ENCODE results near the gene SMIM10L1. TPM values are rescaled to one million over a fixed set of nuclear protein-coding genes. Genes with fewer than 3 reads are reported as not detected.

SMIM10L1 gene
- total and polyA plus RNA-seq, 3 experiments from 2014 or later = 8.4 to 12.8 (median 12.0) TPM

DNA sequence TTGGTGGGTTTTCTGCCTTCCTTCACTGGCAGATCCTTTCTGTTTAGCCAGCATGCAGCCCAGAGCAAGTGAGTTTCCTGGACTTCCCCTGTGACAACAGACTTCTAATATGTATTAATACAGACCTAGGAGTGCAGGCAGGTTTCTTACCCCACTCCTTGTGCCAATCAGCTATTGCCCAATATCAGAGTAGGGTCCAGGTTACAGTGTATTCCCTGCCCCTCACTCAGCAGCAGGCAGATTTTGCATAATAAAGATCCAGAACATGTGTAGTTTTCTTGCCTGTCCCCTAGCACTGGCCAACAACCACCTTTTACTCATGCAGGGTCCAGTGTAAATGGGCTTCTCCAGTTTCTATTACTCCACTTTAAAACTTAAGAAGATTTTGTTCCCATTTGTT, 4.7 kb upstream of the SMIM10L1 start:
- Histone ChIP-seq H3K27ac (ENCODE audit: low read depth, low read length) (no peak overlapping the region), H3K4me3 (ENCODE audit: low read length) (no peak overlapping the region), H3K27me3 (ENCODE audit: insufficient read depth, low read length, poor library complexity, severe bottlenecking) (no peaks in the 10 kb centered on the region), H3K4me1 (ENCODE audit: insufficient read depth, low read length) (peaks cover 18% of the 10 kb centered on the region), H3K36me3 (ENCODE audit: insufficient read depth, low read length) (no peaks in the 10 kb centered on the region), H3K9me3 (ENCODE audit: low read length) (no peaks in the 10 kb centered on the region)
- DNase-seq = no peak
- CTCF ChIA-PET = no interaction called here
- Mint-ChIP-seq H3K4me3 (no peak overlapping the region), H3K9me3 (no peaks in the 10 kb centered on the region), H3K27me3 (no peaks in the 10 kb centered on the region), H3K36me3 (peaks cover 9 to 54% (median 23%) of the 10 kb centered on the region in 3 donors), H3K27ac (no peak overlapping the region), H3K4me1 (peaks cover 77 to 93% (median 90%) of the 10 kb centered on the region in 3 donors)
- POLR2A ChIA-PET = no interaction called here

DNA sequence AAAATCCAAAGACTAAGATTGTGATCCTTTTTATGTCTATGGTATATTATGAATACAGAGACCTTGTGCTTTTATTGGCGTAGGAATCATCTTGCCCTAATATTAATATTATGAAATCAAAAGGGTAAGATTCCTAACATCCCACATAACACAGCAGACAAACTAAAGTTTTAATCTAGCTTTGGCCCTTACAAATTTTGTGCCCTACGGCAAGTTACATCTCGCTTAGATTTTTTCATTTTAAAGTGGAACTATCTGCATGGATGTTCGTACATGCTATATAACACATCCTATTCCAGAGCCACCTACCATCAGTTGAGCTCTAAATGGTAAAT, 217 bp upstream of the SMIM10L1 start:
- no peaks in the 10 kb centered on the region for H3K9me3 Mint-ChIP-seq
- H3K4me3 Mint-ChIP-seq = peak overlapping the region; percentile 95 to 99 (median 98)
- ChIA-PET POLR2A (interaction anchor here (0.5 to 1.3 kb wide), 4 partner anchors 10 to 1902 kb away, joined by 3 to 5 read pairs (median 3); no protein-coding TSS in a partner anchor), CTCF (interaction anchor here (1.2 to 2.0 kb wide), 5 partner anchors 8 to 315 kb away, joined by 3 to 8 read pairs (median 4); no protein-coding TSS in a partner anchor)
- no peaks in the 10 kb centered on the region for H3K27me3 Mint-ChIP-seq
- peak overlapping the region; percentile 59 for H3K4me3 ChIP-seq (ENCODE audit: low read length)
- no peaks in the 10 kb centered on the region for H3K9me3 ChIP-seq (ENCODE audit: low read length)
- no peaks in the 10 kb centered on the region for H3K36me3 ChIP-seq (ENCODE audit: insufficient read depth, low read length)
- H3K27me3 ChIP-seq (ENCODE audit: insufficient read depth, low read length, poor library complexity, severe bottlenecking) = no peaks in the 10 kb centered on the region
- peak overlapping the region; percentile 75 for H3K27ac ChIP-seq (ENCODE audit: low read depth, low read length)
- DNase-seq = no peak
- H3K4me1 ChIP-seq (ENCODE audit: insufficient read depth, low read length) = peaks cover 32% of the 10 kb centered on the region
- H3K36me3 Mint-ChIP-seq = peaks cover 9 to 55% (median 23%) of the 10 kb centered on the region in 3 donors
- peak overlapping the region; percentile 86 to 100 (median 91) for H3K27ac Mint-ChIP-seq
- H3K4me1 Mint-ChIP-seq = peaks cover 66 to 85% (median 74%) of the 10 kb centered on the region in 3 donors

DNA sequence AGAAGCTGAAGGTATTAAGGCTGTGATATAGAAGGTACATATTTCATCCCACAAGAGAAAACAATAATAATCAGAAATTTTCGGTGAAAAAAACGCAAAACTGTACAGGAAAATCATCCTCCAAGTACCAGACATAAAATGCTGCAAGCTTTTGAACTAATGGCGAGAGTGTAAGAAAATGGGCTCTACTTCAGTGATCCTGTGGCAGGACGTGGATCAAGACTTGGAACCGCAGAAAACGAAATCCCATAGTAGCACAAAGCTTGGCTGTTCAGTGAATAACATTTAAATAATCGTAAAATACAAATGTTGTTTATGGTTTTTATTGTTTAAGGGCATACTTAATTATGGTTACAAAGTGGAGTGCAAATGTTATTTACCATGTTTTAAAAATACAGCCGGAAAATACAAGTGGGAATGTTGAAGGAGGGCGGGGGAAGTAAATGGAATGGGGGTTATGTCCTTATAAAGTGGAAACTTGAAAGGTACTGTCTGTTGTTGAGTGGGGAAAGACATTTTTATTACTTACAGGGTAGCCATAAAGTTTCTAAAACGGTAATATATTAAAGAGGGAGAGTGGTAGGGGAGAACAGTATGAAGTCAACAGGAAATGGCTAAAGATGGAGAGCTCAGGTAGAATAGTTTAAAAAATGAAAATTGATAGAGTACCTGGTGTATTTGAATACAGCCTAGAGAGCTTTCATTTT, 1.1 kb downstream of the SMIM10L1 start:
- Histone ChIP-seq H3K4me3 (ENCODE audit: low read length) (peak overlapping the region; percentile 59), H3K9me3 (ENCODE audit: low read length) (no peaks in the 10 kb centered on the region), H3K27ac (ENCODE audit: low read depth, low read length) (peak overlapping the region; percentile 75), H3K36me3 (ENCODE audit: insufficient read depth, low read length) (no peaks in the 10 kb centered on the region), H3K27me3 (ENCODE audit: insufficient read depth, low read length, poor library complexity, severe bottlenecking) (no peaks in the 10 kb centered on the region), H3K4me1 (ENCODE audit: insufficient read depth, low read length) (peaks cover 32% of the 10 kb centered on the region)
- H3K4me3 Mint-ChIP-seq = peak overlapping the region; percentile 95 to 99 (median 98)
- H3K27ac Mint-ChIP-seq = peak overlapping the region; percentile 91 to 100 (median 98)
- peak in 1 of 5 donors; percentile 7 for DNase-seq
- H3K27me3 Mint-ChIP-seq = no peaks in the 10 kb centered on the region
- H3K9me3 Mint-ChIP-seq = no peaks in the 10 kb centered on the region
- ChIA-PET CTCF (interaction anchor here (1.1 to 2.0 kb wide), 6 partner anchors 9 to 314 kb away, joined by 3 to 8 read pairs (median 4); no protein-coding TSS in a partner anchor), POLR2A (interaction anchor here (0.6 to 0.9 kb wide), 4 partner anchors 9 to 1185 kb away, joined by 3 to 7 read pairs (median 4); partner anchors contain the start of gene BORCS5)
- peaks cover 12 to 50% (median 25%) of the 10 kb centered on the region in 3 donors for H3K36me3 Mint-ChIP-seq
- peaks cover 56 to 74% (median 71%) of the 10 kb centered on the region in 3 donors for H3K4me1 Mint-ChIP-seq

DNA sequence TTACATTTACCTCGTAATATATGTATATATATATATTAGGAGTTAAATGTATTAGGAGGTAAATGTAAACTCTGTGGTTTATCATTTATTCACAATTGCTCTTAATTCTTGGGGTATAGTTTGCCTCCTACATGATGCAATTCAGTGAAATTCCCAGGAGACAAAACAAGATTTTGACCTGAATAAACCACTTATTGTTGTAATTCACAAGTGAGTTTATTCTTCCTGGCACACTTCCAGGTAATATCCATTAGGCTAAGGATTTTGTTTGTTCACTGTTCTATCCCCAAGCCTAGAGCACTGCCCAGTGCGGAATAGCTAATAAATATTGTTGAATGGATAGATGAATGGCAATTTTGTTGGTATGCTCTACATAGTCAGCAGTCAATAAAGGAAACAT, 3.0 kb downstream of the SMIM10L1 start:
- H3K4me3 ChIP-seq (ENCODE audit: low read length) = no peak overlapping the region
- no peaks in the 10 kb centered on the region for H3K36me3 ChIP-seq (ENCODE audit: insufficient read depth, low read length)
- H3K4me1 ChIP-seq (ENCODE audit: insufficient read depth, low read length) = peaks cover 31% of the 10 kb centered on the region
- peak overlapping the region in 1 of 7 donors; percentile 15 for H3K4me3 Mint-ChIP-seq
- H3K27me3 ChIP-seq (ENCODE audit: insufficient read depth, low read length, poor library complexity, severe bottlenecking) = no peaks in the 10 kb centered on the region
- no peaks in the 10 kb centered on the region for H3K9me3 Mint-ChIP-seq
- peaks cover 39 to 58% (median 52%) of the 10 kb centered on the region in 3 donors for H3K4me1 Mint-ChIP-seq
- no peak overlapping the region for H3K27ac Mint-ChIP-seq
- DNase-seq = no peak
- ChIA-PET POLR2A (no interaction called here), CTCF (no interaction called here)
- no peak overlapping the region for H3K27ac ChIP-seq (ENCODE audit: low read depth, low read length)
- H3K36me3 Mint-ChIP-seq = peaks cover 11 to 38% (median 18%) of the 10 kb centered on the region in 3 donors
- H3K27me3 Mint-ChIP-seq = no peaks in the 10 kb centered on the region
- H3K9me3 ChIP-seq (ENCODE audit: low read length) = no peaks in the 10 kb centered on the region

DNA sequence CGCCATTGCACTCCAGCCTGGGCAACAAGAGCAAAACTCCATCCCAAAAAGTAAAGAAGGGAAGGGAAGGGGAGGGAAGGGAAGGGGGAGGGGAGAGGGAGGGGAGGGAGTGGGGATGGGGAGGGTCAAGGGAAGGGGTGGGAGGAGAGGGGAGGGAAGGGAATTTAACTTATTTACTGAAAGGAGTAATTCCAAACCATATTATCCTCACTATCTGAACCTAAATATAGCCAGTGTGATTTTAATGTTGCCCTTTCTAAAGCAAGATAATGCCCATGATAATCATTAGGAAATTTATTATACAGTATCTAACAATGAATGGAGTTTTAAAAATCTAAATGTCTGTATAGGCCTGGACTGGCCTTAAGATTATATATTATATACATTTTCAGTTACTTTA, 7.3 kb downstream of the SMIM10L1 start:
- Mint-ChIP-seq H3K27me3 (no peaks in the 10 kb centered on the region), H3K36me3 (peaks cover 10 to 16% (median 15%) of the 10 kb centered on the region in 3 donors), H3K27ac (no peak overlapping the region), H3K9me3 (no peaks in the 10 kb centered on the region), H3K4me3 (no peak overlapping the region), H3K4me1 (peaks cover 4 to 21% (median 13%) of the 10 kb centered on the region in 3 donors)
- DNase-seq = no peak
- Histone ChIP-seq H3K27me3 (ENCODE audit: insufficient read depth, low read length, poor library complexity, severe bottlenecking) (no peaks in the 10 kb centered on the region), H3K4me1 (ENCODE audit: insufficient read depth, low read length) (peaks cover 2% of the 10 kb centered on the region), H3K27ac (ENCODE audit: low read depth, low read length) (no peak overlapping the region), H3K36me3 (ENCODE audit: insufficient read depth, low read length) (no peaks in the 10 kb centered on the region), H3K9me3 (ENCODE audit: low read length) (no peaks in the 10 kb centered on the region), H3K4me3 (ENCODE audit: low read length) (no peak overlapping the region)
- ChIA-PET CTCF (no interaction called here), POLR2A (no interaction called here)

DNA sequence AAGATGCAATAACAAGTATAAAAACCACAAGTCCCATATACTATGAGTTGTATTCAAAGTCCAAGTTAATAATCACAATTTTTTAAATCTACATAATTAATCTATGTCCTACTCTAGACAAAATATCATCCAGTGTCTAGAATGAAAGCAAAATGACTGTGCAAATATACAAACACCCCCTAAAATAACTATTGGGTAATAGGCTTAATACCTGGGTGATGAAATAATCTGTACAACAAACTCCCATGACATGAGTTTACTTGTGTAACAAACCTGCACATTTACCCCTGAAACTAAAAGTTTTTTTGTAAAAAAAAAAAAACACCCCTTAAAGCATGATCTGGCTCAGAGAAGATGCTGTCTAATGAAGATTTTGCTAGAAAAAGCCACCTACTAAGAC, 11.5 kb downstream of the SMIM10L1 start:
- H3K27ac Mint-ChIP-seq = no peak overlapping the region
- Histone ChIP-seq H3K27ac (ENCODE audit: low read depth, low read length) (no peak overlapping the region), H3K4me3 (ENCODE audit: low read length) (no peak overlapping the region), H3K36me3 (ENCODE audit: insufficient read depth, low read length) (no peaks in the 10 kb centered on the region), H3K9me3 (ENCODE audit: low read length) (no peaks in the 10 kb centered on the region), H3K4me1 (ENCODE audit: insufficient read depth, low read length) (no peaks in the 10 kb centered on the region), H3K27me3 (ENCODE audit: insufficient read depth, low read length, poor library complexity, severe bottlenecking) (no peaks in the 10 kb centered on the region)
- peaks cover 0 to 6% (median 0%) of the 10 kb centered on the region in 3 donors for H3K36me3 Mint-ChIP-seq
- no peaks in the 10 kb centered on the region for H3K27me3 Mint-ChIP-seq
- ChIA-PET POLR2A (no interaction called here), CTCF (no interaction called here)
- DNase-seq = no peak
- no peaks in the 10 kb centered on the region for H3K9me3 Mint-ChIP-seq
- H3K4me1 Mint-ChIP-seq = no peaks in the 10 kb centered on the region
- H3K4me3 Mint-ChIP-seq = no peak overlapping the region

DNA sequence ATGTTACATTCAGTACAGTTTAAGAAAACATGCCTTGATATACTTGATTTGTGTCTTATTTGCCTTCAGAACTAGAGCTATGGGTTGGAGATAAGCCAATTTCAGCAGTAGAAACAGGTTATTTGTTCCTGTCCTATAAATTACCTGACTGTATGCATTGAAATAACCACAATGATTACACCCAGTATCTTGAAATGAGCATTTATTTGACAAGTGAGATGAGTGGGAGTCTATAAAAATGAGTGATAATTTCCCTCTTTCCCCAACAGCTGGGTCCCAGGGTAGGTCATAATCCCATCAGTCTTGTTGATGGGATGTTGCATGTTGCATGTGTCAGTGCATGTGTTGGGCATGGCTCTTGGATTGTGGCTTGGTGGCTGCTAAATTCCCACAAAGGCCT, 12.0 kb downstream of the SMIM10L1 start:
- Mint-ChIP-seq H3K27ac (no peak overlapping the region), H3K9me3 (no peaks in the 10 kb centered on the region), H3K4me1 (no peaks in the 10 kb centered on the region), H3K36me3 (peaks cover 0 to 3% (median 0%) of the 10 kb centered on the region in 3 donors), H3K4me3 (no peak overlapping the region), H3K27me3 (no peaks in the 10 kb centered on the region)
- H3K36me3 ChIP-seq (ENCODE audit: insufficient read depth, low read length) = no peaks in the 10 kb centered on the region
- DNase-seq = no peak
- no peak overlapping the region for H3K27ac ChIP-seq (ENCODE audit: low read depth, low read length)
- no peaks in the 10 kb centered on the region for H3K27me3 ChIP-seq (ENCODE audit: insufficient read depth, low read length, poor library complexity, severe bottlenecking)
- no peaks in the 10 kb centered on the region for H3K9me3 ChIP-seq (ENCODE audit: low read length)
- CTCF ChIA-PET = no interaction called here
- no peaks in the 10 kb centered on the region for H3K4me1 ChIP-seq (ENCODE audit: insufficient read depth, low read length)
- H3K4me3 ChIP-seq (ENCODE audit: low read length) = no peak overlapping the region
- POLR2A ChIA-PET = no interaction called here

DNA sequence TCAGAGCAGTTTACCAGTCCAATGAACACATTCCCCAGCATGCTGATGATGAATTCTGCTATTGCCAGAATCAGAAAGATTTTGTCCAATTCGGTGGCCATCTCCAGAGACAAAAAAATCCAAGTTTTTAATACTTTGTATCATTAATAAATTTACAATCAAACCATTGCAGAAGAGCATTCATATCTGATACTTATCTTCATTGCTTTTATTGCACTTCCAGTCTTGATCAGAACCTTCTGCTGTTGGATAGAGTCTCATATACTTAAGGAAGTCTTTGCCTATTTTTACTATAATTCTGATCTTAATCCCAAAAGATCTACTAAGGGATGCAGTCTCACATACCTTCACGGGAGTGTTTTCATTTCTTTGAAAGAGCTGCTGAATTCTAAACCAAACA, 15.8 kb downstream of the SMIM10L1 start, which contains the start of gene TAS2R42:
Gene TAS2R42 (minus strand): TSS at position 101 of the 400 bp plus-strand sequence. CDS start 0 bp downstream, at position 101.
- Histone ChIP-seq H3K4me3 (ENCODE audit: low read length) (no peak within 1 kb of the TSS), H3K4me1 (ENCODE audit: insufficient read depth, low read length) (no peaks in the 10 kb centered on the region), H3K9me3 (ENCODE audit: low read length) (no peaks in the 10 kb centered on the region), H3K27me3 (ENCODE audit: insufficient read depth, low read length, poor library complexity, severe bottlenecking) (no peaks in the 10 kb centered on the region), H3K36me3 (ENCODE audit: insufficient read depth, low read length) (no peaks in the 10 kb centered on the region), H3K27ac (ENCODE audit: low read depth, low read length) (no peak within 1 kb of the TSS)
- Mint-ChIP-seq H3K36me3 (peaks cover 0 to 4% (median 0%) of the 10 kb centered on the region in 3 donors), H3K27me3 (no peaks in the 10 kb centered on the region), H3K4me3 (no peak within 1 kb of the TSS), H3K4me1 (no peaks in the 10 kb centered on the region), H3K9me3 (no peaks in the 10 kb centered on the region), H3K27ac (no peak within 1 kb of the TSS)
- POLR2A ChIA-PET = no interaction called here
- no peak for DNase-seq
- CTCF ChIA-PET = no interaction called here
